ENCODE measurements around the gene ETV5.

- no peak for TF ChIP-seq CTCF (conservative IDR thresholded peaks at IDR 0.05)
- TF ChIP-seq EZH2 (IDR thresholded peaks at IDR 0.05; ENCODE audit: low read depth), result no peak
Observed at GRCh38 chr3:186081678-186082077, 27.2 kb downstream of the ETV5 start.
